ENCODE measurements around the gene EXOC6B. TPM values are rescaled to one million over a fixed set of nuclear protein-coding genes. Genes with fewer than 3 reads are reported as not detected.

The EXOC6B gene
- total and polyA plus RNA-seq, 11 donors = 18.4 to 192 (median 143) TPM

DNA sequence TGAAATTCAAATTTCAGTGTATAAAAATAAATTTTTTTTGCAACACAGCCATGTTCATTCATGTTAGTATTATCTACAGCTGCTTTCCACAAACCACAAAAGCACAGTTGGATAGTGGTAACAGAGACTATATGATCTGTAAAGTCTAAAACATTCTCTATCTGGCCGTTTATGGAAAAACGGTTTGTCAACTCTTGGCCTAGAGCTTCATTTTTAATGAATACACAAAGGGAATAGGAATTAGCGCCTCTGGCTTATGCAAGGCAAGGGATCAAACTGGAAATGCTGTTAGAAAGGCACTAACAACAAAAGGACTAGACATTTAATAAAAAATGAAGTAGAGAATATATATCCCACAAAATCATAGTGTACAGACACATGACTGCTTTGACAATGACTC, 211.9 kb downstream of the EXOC6B start:
- Histone ChIP-seq H3K27me3 (no peaks in the 10 kb centered on the region), H3K27ac (no peak overlapping the region), H3K9me3 (peaks cover 0 to 21% (median 0%) of the 10 kb centered on the region in 12 donors), H3K4me3 (no peak overlapping the region), H3K36me3 (peaks cover 0 to 5% (median 0%) of the 10 kb centered on the region in 9 donors), H3K4me1 (peaks cover 0 to 8% (median 0%) of the 10 kb centered on the region in 12 donors)
- 76 to 84% (median 80%) methylated on average over 3 of the region's 3 CpGs for WGBS, 4 donors
- DNase-seq = no peak
- TF ChIP-seq POLR2A (IDR thresholded peaks at IDR 0.05) (no peak), CTCF (IDR thresholded peaks at IDR 0.05) (no peak)
- intact Hi-C loops (cut with DNase I) = no loop called here
- no peak for ATAC-seq

DNA sequence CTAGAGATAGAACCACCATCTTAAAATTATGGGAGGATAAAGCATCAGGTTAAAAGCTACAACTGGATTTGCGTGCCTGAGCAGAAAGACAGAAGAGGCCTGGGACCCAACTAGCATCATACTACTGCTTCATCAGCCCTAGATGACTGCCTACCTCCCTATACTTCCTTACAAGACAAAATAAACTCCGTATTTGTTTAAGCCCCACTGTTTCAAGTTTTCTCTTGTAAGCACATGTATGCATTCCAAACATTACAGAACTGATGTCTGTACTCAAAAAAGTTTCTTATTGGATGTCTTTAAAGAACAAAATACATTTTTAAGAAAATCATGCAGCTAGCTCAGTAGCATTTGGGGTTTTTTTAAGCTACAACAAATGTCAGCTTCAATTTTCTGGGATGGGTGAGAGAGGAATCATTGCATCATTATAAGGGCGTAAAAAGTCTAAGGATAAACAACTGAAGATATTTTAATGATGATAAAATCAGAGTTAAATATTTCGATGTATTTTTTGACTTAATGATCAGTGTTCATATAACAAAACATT, 213.1 kb downstream of the EXOC6B start:
- TF ChIP-seq CTCF (IDR thresholded peaks at IDR 0.05) (no peak), POLR2A (IDR thresholded peaks at IDR 0.05) (no peak)
- DNase-seq = no peak
- no peak overlapping the region for H3K27ac ChIP-seq
- ATAC-seq = no peak
- peaks cover 0 to 5% (median 0%) of the 10 kb centered on the region in 9 donors for H3K36me3 ChIP-seq
- H3K27me3 ChIP-seq = no peaks in the 10 kb centered on the region
- H3K4me1 ChIP-seq = peaks cover 0 to 8% (median 0%) of the 10 kb centered on the region in 12 donors
- intact Hi-C loops (cut with DNase I) = no loop called here
- H3K4me3 ChIP-seq = no peak overlapping the region
- H3K9me3 ChIP-seq = peaks cover 0 to 21% (median 0%) of the 10 kb centered on the region in 12 donors
- WGBS, 4 donors = 89 to 92% (median 91%) methylated on average over 4 of the region's 4 CpGs

DNA sequence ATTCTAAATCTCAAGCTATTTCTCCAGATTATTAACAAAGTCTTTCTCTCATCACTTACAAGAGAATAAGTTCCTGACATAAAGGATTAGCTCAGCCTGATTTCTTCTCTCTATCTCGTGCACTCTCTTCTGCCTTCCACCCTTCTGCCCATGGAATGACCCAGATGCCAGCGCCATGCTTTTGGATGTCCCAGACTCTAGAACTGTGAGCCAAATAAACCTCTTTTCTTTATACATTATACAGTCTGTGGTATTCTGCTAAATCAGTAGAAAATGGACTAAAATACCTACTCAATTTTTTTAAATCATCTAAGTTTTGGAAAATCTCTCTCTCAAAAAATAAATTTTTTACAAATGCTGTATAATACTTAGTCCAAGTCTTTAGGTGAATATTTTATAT, 218.6 kb downstream of the EXOC6B start:
- WGBS, 4 donors = 92 to 96% (median 94%) methylated on average over 2 of the region's 2 CpGs

More for the DNA sequence above, 218.6 kb downstream of the EXOC6B start:
- Histone ChIP-seq H3K4me3 (no peak overlapping the region), H3K4me1 (peaks cover 0 to 14% (median 0%) of the 10 kb centered on the region in 12 donors), H3K36me3 (no peaks in the 10 kb centered on the region), H3K9me3 (peaks cover 0 to 11% (median 0%) of the 10 kb centered on the region in 12 donors), H3K27ac (no peak overlapping the region), H3K27me3 (no peaks in the 10 kb centered on the region)
- intact Hi-C loops (cut with DNase I) = loop anchor here in 1 of 10 donors (10.0 kb wide), 1 partner anchor 138 kb away; no protein-coding TSS in a partner anchor
- TF ChIP-seq CTCF (IDR thresholded peaks at IDR 0.05) (no peak), POLR2A (IDR thresholded peaks at IDR 0.05) (no peak)
- DNase-seq = no peak
- no peak for ATAC-seq

Data from heart left ventricle (tissue), 16 donors.